GM23338 (cell line): ENCODE measurements around the gene STX11. TPM values are rescaled to one million over a fixed set of nuclear protein-coding genes. Genes with fewer than 3 reads are reported as not detected.

Experiments used
- ATAC-seq: fragments of 200-7000 bp; cut with Tn5 transposase; 3 replicates; pipeline ENCODE4 v1.9.1; 2020
- DNase-seq: peaks from one replicate; pipeline ENCODE4 v3.0.0-alpha.2; 2015; ENCODE audit warnings: low spot score
- H2AFZ ChIP-seq: fragments of 200-600 bp; sonication (generic); 2 replicates; pipeline ENCODE4 v1.8.0; 2016; ENCODE audit warnings: antibody characterized with exemption, mild to moderate bottlenecking, moderate library complexity
- H3F3A ChIP-seq: fragments of 200-600 bp; sonication (generic); replicated peaks from 2 replicates; pipeline ENCODE4 v1.8.0; 2017; ENCODE audit warnings: antibody characterized with exemption, mixed run types, low read depth
- H3K27ac ChIP-seq: fragments of 200-600 bp; sonication (generic); 2 replicates; pipeline ENCODE4 v1.6.1; 2016; ENCODE audit warnings: low read depth
- H3K27me3 ChIP-seq: fragments of 200-600 bp; sonication (generic); 2 replicates; pipeline ENCODE4 v1.8.0; 2016; ENCODE audit warnings: mild to moderate bottlenecking, mixed run types, moderate library complexity; ENCODE audit not compliant: insufficient read depth
- H3K36me3 ChIP-seq: fragments of 200-600 bp; sonication (generic); 2 replicates; pipeline ENCODE4 v1.8.0; 2016; ENCODE audit warnings: mild to moderate bottlenecking; ENCODE audit not compliant: insufficient read depth
- H3K4me1 ChIP-seq: fragments of 200-600 bp; sonication (generic); 2 replicates; pipeline ENCODE4 v1.8.0; 2016; ENCODE audit warnings: mild to moderate bottlenecking, moderate library complexity; ENCODE audit not compliant: insufficient read depth
- H3K4me2 ChIP-seq: fragments of 200-600 bp; sonication (generic); 2 replicates; pipeline ENCODE4 v1.7.1; 2017; ENCODE audit warnings: mixed run types
- H3K4me3 ChIP-seq: fragments of 200-600 bp; sonication (generic); 2 replicates; pipeline ENCODE4 v1.6.1; 2016; ENCODE audit warnings: mixed run types
- H3K79me2 ChIP-seq: fragments of 200-600 bp; sonication (generic); replicated peaks from 2 replicates; pipeline ENCODE4 v1.8.0; 2017; ENCODE audit warnings: mild to moderate bottlenecking; ENCODE audit not compliant: insufficient read depth
- H3K9me2 ChIP-seq: fragments of 200-600 bp; sonication (generic); 2 replicates; pipeline ENCODE4 v1.8.0; 2017; ENCODE audit not compliant: insufficient read depth
- H4K20me1 ChIP-seq: fragments of 200-600 bp; sonication (generic); replicated peaks from 2 replicates; pipeline ENCODE4 v1.8.0; 2017; ENCODE audit warnings: mild to moderate bottlenecking; ENCODE audit not compliant: insufficient read depth
- H3K27ac Mint-ChIP-seq: 2 replicates; pipeline ENCODE4 v1.8.0; 2020; ENCODE audit warnings: inconsistent platforms, mild to moderate bottlenecking, moderate library complexity, mixed read lengths
- H3K27me3 Mint-ChIP-seq: 3 replicates; pipeline ENCODE4 v1.8.0; 2022; ENCODE audit warnings: low read depth, mild to moderate bottlenecking, moderate library complexity, mixed read lengths, inconsistent platforms; ENCODE audit not compliant: insufficient read depth, poor library complexity
- H3K36me3 Mint-ChIP-seq: 3 replicates; pipeline ENCODE4 v1.8.0; 2021; ENCODE audit warnings: low read depth, mild to moderate bottlenecking, inconsistent platforms, moderate library complexity, mixed read lengths
- H3K4me1 Mint-ChIP-seq: 3 replicates; pipeline ENCODE4 v1.8.0; 2020; ENCODE audit warnings: mild to moderate bottlenecking, inconsistent platforms, mixed read lengths
- H3K4me3 Mint-ChIP-seq: 3 replicates; pipeline ENCODE4 v1.8.0; 2021; ENCODE audit warnings: moderate library complexity, mild to moderate bottlenecking, inconsistent platforms, mixed read lengths
- H3K9me3 Mint-ChIP-seq: 3 replicates; pipeline ENCODE4 v1.8.0; 2020; ENCODE audit warnings: moderate library complexity, mild to moderate bottlenecking, inconsistent platforms, mixed read lengths
- CREB1 ChIP-seq: fragments of 250-450 bp; sonication (Bioruptor Pico); IDR thresholded peaks from 2 replicates; pipeline ENCODE4 v1.5.0; 2020; ENCODE audit warnings: low read depth, mild to moderate bottlenecking, moderate library complexity
- CTCF ChIP-seq, 2 experiments: fragments of 200-600 bp in 1 of 2; sonication (generic) in 1 of 2; conservative IDR thresholded peaks; 2 replicates each; pipeline versions ENCODE4 v1.5.1 to v1.6.1; 2016 to 2017; ENCODE audit warnings: antibody characterized with exemption in 2 of 2, low read depth in 2 of 2, mild to moderate bottlenecking in 2 of 2, moderate library complexity in 1 of 2
- ETS1 ChIP-seq: IDR thresholded peaks from 2 replicates; pipeline ENCODE4 v1.6.1; 2016; ENCODE audit warnings: antibody characterized with exemption
- EZH2 ChIP-seq: fragments of 200-600 bp; sonication (generic); IDR thresholded peaks from one replicate; pipeline ENCODE4 v1.8.0; 2017; ENCODE audit warnings: antibody characterized with exemption, mild to moderate bottlenecking, low read depth; ENCODE audit not compliant: unreplicated experiment
- EZH2phosphoT487 ChIP-seq: fragments of 200-600 bp; sonication (generic); IDR thresholded peaks from one replicate; pipeline ENCODE4 v1.8.1; 2018; ENCODE audit warnings: antibody characterized with exemption; ENCODE audit not compliant: unreplicated experiment
- NANOG ChIP-seq: IDR thresholded peaks from 2 replicates; pipeline ENCODE4 v1.6.1; 2016; ENCODE audit warnings: antibody characterized with exemption, borderline replicate concordance
- POLR2AphosphoS5 ChIP-seq: IDR thresholded peaks from 2 replicates; pipeline ENCODE4 v1.6.1; 2016; ENCODE audit warnings: antibody characterized with exemption, low read depth
- REST ChIP-seq: IDR thresholded peaks from one replicate; pipeline ENCODE4 v1.6.1; 2018; ENCODE audit warnings: antibody characterized with exemption; ENCODE audit not compliant: unreplicated experiment
- STAT1 ChIP-seq: IDR thresholded peaks from one replicate; pipeline ENCODE4 v1.6.1; 2016; ENCODE audit warnings: antibody characterized with exemption; ENCODE audit not compliant: unreplicated experiment
- ZNF114 ChIP-seq: fragments of 250-450 bp; sonication (Bioruptor Pico); IDR thresholded peaks from 2 replicates; pipeline ENCODE4 v1.5.0; 2020; ENCODE audit warnings: mild to moderate bottlenecking, moderate library complexity
- ZNF331 ChIP-seq: fragments of 250-450 bp; sonication (Bioruptor Pico); IDR thresholded peaks from 2 replicates; pipeline ENCODE4 v1.5.0; 2020; ENCODE audit warnings: low read depth, mild to moderate bottlenecking, moderate library complexity
- polyA plus RNA-seq: library from polyadenylated mRNA; unstranded; fragments of >200 nt; fragmentation: Nextera tagmentation; extraction: Ambion mirVana; gene quantifications from 2 replicates; pipeline ENCODE4 v1.2.1, GENCODE V29; 2016
- total RNA-seq: library from RNA; depleted of rRNA; stranded (reverse); fragments of >200 nt; shearing (Covaris generic); gene quantifications from 2 replicates; pipeline ENCODE4 v1.2.3, GENCODE V29; 2014

The STX11 gene
- total and polyA plus RNA-seq, 2 experiments from 2014 or later: 0.35 to 0.52 TPM

GRCh38 chr6:144103026-144103563 lies 47.2 kb upstream of the STX11 start:
- TF ChIP-seq CTCF (conservative IDR thresholded peaks at IDR 0.05; ENCODE audit: low read depth in 2 of 2): no peak
- TF ChIP-seq ZNF114 (CRISPR knock-in tag): no peak
- no peak for TF ChIP-seq CREB1 (CRISPR knock-in tag)
- no peak for TF ChIP-seq ETS1
- TF ChIP-seq EZH2: no peak
- TF ChIP-seq EZH2phosphoT487: no peak
- no peak for TF ChIP-seq STAT1
- TF ChIP-seq REST: no peak
- no peak for TF ChIP-seq NANOG
- TF ChIP-seq ZNF331 (CRISPR knock-in tag): no peak
- no peak for TF ChIP-seq POLR2AphosphoS5
- Mint-ChIP-seq H3K27ac (no peak overlapping the region), H3K4me1 (no peaks in the 10 kb centered on the region), H3K9me3 (no peaks in the 10 kb centered on the region), H3K4me3 (no peak overlapping the region), H3K27me3 (peaks cover 2% of the 10 kb centered on the region), H3K36me3 (no peaks in the 10 kb centered on the region)
- Histone ChIP-seq H3K27me3 (no peaks in the 10 kb centered on the region), H3K9me2 (no peaks in the 10 kb centered on the region), H3K79me2 (no peaks in the 10 kb centered on the region), H3K4me3 (no peak overlapping the region), H2AFZ (no peak overlapping the region), H3K4me2 (no peak overlapping the region), H3F3A (no peaks in the 10 kb centered on the region), H4K20me1 (no peaks in the 10 kb centered on the region), H3K36me3 (no peaks in the 10 kb centered on the region), H3K4me1 (no peaks in the 10 kb centered on the region), H3K27ac (no peak overlapping the region)
- DNase-seq (no peak), ATAC-seq (no peak)
